ENCODE measurements around the gene CACNG4. TPM values are rescaled to one million over a fixed set of nuclear protein-coding genes. Genes with fewer than 3 reads are reported as not detected.

The CACNG4 gene
- total RNA-seq, 4 donors from 2014 or later, result 0.56 to 2.2 (median 1.1) TPM; not detected in 1

DNA sequence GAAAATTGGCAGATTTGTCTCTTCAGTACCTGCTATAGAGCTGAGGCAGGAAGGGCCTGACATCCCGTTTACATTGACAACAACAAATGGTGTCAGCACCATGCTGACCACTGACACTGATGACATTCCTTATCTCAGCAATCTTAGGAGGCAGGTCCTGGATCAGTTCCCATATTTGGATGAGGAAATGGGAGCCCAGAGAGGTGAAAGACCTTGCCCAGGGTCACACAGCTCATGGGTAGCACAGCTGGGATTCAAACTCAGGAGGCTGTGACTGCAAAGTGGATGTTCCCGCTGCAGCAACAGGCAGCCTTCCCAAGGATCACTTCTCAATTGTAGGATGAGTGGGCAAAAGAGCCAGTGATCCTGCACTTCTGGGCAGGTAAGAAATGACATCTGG is 30.5 kb upstream of the CACNG4 start:
- ATAC-seq (ENCODE audit: low FRiP score), result no peak
- TF ChIP-seq, protein P1, sequence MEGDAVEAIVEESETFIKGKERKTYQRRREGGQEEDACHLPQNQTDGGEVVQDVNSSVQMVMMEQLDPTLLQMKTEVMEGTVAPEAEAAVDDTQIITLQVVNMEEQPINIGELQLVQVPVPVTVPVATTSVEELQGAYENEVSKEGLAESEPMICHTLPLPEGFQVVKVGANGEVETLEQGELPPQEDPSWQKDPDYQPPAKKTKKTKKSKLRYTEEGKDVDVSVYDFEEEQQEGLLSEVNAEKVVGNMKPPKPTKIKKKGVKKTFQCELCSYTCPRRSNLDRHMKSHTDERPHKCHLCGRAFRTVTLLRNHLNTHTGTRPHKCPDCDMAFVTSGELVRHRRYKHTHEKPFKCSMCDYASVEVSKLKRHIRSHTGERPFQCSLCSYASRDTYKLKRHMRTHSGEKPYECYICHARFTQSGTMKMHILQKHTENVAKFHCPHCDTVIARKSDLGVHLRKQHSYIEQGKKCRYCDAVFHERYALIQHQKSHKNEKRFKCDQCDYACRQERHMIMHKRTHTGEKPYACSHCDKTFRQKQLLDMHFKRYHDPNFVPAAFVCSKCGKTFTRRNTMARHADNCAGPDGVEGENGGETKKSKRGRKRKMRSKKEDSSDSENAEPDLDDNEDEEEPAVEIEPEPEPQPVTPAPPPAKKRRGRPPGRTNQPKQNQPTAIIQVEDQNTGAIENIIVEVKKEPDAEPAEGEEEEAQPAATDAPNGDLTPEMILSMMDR (IDR thresholded peaks at IDR 0.05), result no peak
- no peak for DNase-seq (ENCODE audit: low spot score)

DNA sequence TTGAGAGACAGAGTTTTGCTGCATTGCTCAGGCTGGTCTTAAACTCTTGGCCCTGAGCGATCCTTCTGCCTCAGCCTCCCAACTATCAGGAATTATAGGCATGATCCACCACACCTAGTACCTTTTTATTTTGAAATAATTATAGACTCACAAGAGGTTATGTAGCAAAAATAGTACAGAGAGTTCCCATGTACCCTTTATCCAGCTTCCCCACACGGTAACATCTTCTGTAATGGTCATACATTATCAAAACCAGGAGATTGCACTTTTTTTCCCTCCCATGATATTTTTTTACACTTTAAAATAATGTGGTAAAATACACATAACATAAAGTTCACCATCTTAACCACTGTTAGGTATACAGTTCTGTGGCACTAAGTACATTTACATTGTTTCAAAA is 28.8 kb upstream of the CACNG4 start:
- ATAC-seq (ENCODE audit: low FRiP score), result no peak
- TF ChIP-seq, protein P1 (IDR thresholded peaks at IDR 0.05), result no peak
- DNase-seq (ENCODE audit: low spot score), result no peak

- TF ChIP-seq, protein P1 (IDR thresholded peaks at IDR 0.05), result no peak
- DNase-seq (ENCODE audit: low spot score) (no peak), ATAC-seq (ENCODE audit: low FRiP score) (no peak)
These were observed 25.9 kb upstream of the CACNG4 start for GRCh38 chr17:66938656-66939055.

DNA sequence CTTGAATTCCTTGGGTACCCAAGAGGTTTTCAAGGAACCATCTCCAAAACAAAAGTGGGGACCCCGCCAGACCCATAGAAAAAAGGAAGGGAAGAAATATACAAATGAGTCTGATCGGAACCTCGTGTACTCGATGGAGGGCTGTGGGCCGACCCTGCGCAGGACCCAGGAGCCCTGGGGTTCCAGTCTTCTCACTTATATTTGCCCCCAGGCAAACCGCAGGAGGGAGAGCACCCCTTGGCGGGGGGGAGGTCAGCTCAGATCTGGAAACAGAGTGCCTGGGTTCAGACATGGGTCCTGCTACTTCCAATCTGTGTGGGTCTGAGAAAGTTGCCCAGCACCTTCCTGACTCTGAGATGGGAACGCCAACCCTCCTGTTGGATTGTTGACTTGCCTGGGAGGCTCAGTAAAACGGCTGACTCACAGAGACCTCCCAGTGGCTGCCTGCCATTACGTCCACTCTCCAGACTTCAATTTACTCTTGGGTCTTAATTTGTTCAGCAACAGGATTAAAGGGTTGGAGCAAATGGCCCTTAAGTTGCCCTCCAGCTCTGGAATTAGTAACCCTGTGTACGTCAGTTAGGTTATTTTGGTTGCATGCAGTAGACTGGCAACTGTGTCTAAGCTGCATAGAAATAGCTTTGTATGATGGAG is 24.9 kb upstream of the CACNG4 start:
- ATAC-seq (ENCODE audit: low FRiP score) (no peak), DNase-seq (ENCODE audit: low spot score) (no peak)
- TF ChIP-seq, protein P1 (IDR thresholded peaks at IDR 0.05), result no peak

- TF ChIP-seq, protein P1 (IDR thresholded peaks at IDR 0.05), result no peak
- ATAC-seq (ENCODE audit: low FRiP score) (no peak), DNase-seq (ENCODE audit: low spot score) (no peak)
These were observed 23.3 kb upstream of the CACNG4 start for GRCh38 chr17:66941249-66941648.

GRCh38 chr17:66941773-66942450 is 22.6 kb upstream of the CACNG4 start:
- ATAC-seq (ENCODE audit: low FRiP score) (no peak), DNase-seq (ENCODE audit: low spot score) (no peak)
- TF ChIP-seq, protein P1 (IDR thresholded peaks at IDR 0.05), result no peak
